Measurements from ENCODE around the gene SYNE4. TPM values are rescaled to one million over a fixed set of nuclear protein-coding genes. Genes with fewer than 3 reads are reported as not detected.
A peak's percentile ranks its signal among the peaks of the same experiment; 100 is the strongest.

SYNE4 gene
- total and polyA plus RNA-seq, 2 of the 13 experiments (the other 11 are each of a cell fraction or from before 2014, with no cell fraction given) = 13.7 to 23.0 TPM

- TF ChIP-seq, protein P1, sequence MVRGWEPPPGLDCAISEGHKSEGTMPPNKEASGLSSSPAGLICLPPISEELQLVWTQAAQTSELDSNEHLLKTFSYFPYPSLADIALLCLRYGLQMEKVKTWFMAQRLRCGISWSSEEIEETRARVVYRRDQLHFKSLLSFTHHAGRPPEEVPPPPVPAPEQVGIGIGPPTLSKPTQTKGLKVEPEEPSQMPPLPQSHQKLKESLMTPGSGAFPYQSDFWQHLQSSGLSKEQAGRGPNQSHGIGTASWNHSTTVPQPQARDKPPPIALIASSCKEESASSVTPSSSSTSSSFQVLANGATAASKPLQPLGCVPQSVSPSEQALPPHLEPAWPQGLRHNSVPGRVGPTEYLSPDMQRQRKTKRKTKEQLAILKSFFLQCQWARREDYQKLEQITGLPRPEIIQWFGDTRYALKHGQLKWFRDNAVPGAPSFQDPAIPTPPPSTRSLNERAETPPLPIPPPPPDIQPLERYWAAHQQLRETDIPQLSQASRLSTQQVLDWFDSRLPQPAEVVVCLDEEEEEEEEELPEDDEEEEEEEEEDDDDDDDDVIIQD (CRISPR knock-in tag; IDR thresholded peaks at IDR 0.05; ENCODE audit: low read depth) = peak; percentile 17; the same call in 1 of the 2 replicates
- TF ChIP-seq, protein P2, sequence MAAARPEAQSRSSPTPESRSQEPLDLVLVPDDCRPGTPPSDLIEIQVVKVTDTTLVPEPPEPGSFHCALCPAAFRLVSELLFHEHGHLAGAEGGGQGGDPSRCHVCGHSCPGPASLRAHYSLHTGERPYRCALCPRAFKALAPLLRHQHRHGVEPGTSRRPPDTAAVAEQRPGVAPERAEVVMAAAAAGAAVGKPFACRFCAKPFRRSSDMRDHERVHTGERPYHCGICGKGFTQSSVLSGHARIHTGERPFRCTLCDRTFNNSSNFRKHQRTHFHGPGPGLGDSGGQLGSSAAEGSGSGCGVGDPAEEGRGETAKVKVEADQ (CRISPR knock-in tag; IDR thresholded peaks at IDR 0.05; ENCODE audit: borderline replicate concordance) = no peak; the same call in 1 of the 2 replicates
- no peak for TF ChIP-seq ZKSCAN5 (CRISPR knock-in tag; IDR thresholded peaks at IDR 0.05)
- TF ChIP-seq ZNF776 (CRISPR knock-in tag; IDR thresholded peaks at IDR 0.05) = peak; percentile 98
- no peak for TF ChIP-seq ELK4 (CRISPR knock-in tag; IDR thresholded peaks at IDR 0.05; ENCODE audit: borderline replicate concordance)
- no peak; the same call in 1 of the 2 replicates for TF ChIP-seq ZFP41 (CRISPR knock-in tag; IDR thresholded peaks at IDR 0.05; ENCODE audit: borderline replicate concordance)
- no peak for TF ChIP-seq ELF3 (CRISPR knock-in tag; IDR thresholded peaks at IDR 0.05)
- TF ChIP-seq ZNF318 (CRISPR knock-in tag; IDR thresholded peaks at IDR 0.05) = no peak
- TF ChIP-seq, protein P3, sequence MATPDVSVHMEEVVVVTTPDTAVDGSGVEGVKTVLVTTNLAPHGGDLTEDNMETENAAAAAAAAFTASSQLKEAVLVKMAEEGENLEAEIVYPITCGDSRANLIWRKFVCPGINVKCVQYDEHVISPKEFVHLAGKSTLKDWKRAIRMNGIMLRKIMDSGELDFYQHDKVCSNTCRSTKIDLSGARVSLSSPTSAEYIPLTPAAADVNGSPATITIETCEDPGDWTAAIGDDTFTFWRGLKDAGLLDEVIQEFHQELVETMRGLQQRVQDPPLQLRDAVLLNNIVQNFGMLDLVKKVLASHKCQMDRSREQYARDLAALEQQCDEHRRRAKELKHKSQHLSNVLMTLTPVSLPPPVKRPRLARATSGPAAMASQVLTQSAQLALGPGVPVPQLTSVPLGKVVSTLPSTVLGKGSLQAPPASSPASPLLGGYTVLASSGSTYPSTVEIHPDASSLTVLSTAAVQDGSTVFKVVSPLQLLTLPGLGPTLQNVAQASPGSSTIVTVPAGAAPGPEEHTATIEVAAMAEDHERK (CRISPR knock-in tag; IDR thresholded peaks at IDR 0.05; ENCODE audit: low read depth) = peak; percentile 52; the same call in 1 of the 2 replicates
- no peak for TF ChIP-seq AHR (CRISPR knock-in tag; IDR thresholded peaks at IDR 0.05)
- peak; percentile 99 for TF ChIP-seq TFE3 (CRISPR knock-in tag; IDR thresholded peaks at IDR 0.05)
- TF ChIP-seq ZNF605 (CRISPR knock-in tag; IDR thresholded peaks at IDR 0.05) = peak; percentile 89; the same call in 1 of the 2 replicates
- TF ChIP-seq MATR3 (CRISPR knock-in tag; IDR thresholded peaks at IDR 0.05) = no peak
Measured at GRCh38 chr19:36054119-36054732, 45.6 kb upstream of the SYNE4 start, which contains the start of gene THAP8 (continued).

Data from HepG2 (cell line).